Fibroblast of skin of right quadriceps (primary cell): ENCODE results near the gene GPC6.

Experiments used
- DNase-seq: peaks from one replicate; pipeline ENCODE4 v3.0.0-alpha.2; 2013

Gene GPC6

GRCh38 chr13:93621966-93622365 lies 395.4 kb downstream of the GPC6 start:
- DNase-seq: no peak

DNA sequence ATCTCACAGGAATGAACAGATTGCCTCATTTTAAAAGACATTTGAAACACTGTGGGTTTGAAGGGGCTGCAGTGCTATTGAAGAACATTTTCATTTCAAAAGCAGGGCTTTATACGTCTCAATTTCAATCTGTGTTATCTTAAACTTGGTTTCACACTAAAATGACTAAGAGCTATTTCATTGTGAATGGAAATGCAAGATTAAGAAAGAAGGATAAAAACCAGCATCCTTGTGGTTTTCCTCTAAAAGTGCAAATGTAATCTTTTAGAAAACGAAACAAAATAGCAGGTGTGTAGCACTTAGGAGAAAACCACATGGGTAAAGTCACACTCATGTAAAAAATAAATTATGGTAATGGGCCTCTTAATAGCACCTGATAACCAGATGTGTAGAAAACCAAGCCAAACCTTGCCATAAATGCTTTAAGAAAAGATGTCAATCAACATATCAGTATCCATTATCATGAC lies 397.7 kb downstream of the GPC6 start:
- DNase-seq: peak; percentile 10

GRCh38 chr13:93625536-93625935 lies 398.9 kb downstream of the GPC6 start:
- peak; percentile 9 for DNase-seq

GRCh38 chr13:93628136-93628797 lies 401.7 kb downstream of the GPC6 start:
- DNase-seq: no peak

DNA sequence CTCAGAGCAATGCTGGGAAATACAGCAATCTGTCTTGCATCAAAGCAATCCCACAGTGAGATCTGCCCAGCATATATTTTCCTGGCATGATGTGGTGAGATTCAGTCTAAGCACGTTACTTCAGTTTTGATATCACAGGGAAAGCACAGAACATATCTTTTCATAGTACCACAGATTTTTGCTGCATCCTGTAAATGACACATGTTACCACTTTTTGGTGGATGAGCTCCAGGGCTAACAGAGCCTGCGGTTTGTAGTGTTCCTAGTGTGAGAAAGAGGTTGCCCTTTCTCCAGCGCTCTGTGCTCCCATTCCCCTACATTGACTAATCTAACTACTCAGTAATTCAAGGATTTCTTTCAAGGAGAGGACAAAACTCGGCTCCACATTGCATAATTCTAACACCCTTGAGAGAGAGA lies 409.0 kb downstream of the GPC6 start:
- DNase-seq: peak; percentile 91

- DNase-seq: no peak
These were observed 411.2 kb downstream of the GPC6 start for GRCh38 chr13:93637852-93638251.

DNA sequence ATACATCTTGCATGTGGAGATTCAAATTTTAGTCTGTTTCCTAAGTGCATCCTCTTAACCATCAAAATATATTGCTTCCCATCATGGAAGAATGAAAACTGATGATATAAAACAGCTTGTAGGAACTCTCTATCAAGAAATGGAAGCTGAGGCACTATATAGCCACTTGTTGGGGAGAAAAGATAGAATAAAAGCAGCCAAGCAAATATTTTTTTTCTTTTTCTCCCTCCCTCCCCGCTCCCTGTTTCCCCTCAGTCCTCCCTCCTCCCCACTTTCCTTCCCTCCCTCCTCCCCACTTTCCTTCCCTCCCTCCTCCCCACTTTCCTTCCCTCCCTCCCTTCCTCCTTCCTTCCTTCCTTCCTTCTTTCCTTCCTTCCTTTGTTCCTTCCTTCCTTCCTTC lies 413.8 kb downstream of the GPC6 start:
- DNase-seq: no peak

DNA sequence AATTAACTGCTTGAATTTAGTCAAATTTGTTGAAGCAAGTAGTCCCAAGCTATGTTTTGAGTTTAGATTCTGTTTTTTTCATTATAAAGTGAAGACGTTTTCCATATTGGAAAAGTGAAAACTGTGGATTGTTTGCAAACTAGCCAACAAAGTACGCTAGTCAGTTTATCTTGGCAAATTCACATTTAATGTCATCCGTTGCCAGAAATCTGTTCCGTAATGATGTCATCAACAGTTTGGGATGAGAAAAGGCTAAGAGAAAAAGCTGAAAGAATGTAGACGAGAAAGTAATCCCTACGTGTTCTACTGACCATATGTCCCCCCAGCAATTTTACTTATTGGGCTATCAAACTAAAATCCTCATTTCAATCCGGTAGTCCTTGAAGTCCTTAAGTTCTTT lies 419.6 kb downstream of the GPC6 start:
- peak; percentile 8 for DNase-seq

DNA sequence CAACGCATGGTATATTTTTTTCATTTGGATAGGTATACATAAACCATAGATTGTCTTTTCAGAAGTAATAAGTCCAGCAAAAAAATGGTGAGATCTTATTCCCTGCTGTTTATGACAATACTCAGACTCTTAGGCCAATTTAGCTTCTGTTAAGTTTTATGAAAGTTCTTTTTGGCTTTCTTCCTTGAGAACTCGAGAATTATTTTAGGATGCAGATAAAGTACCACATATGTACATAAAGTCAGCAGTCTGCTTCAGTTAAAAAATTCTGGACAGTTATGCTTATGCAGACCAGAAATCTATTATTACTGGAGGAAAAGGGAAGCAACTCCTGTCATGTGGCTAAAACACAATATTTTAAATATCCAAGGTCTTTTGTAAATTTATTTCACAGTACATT lies 422.9 kb downstream of the GPC6 start:
- no peak for DNase-seq

DNA sequence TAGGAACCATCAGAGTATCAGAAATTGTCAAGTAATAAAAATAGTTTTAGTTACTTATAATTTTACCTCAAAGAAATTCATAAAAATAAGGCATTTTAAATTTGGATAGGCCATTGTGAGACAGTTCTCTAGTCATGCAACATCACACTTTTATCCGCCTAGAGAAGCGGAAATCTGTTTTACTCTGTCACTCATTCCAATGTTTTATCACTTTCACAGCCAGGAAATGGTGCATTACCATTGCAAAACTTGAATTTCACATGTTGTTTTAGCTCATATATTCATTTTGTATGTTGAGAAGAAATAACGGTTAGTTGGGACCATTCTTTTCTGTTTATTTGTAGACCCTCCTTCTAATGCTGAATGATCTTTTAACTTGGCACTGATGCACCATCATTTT lies 427.2 kb downstream of the GPC6 start:
- no peak for DNase-seq

DNA sequence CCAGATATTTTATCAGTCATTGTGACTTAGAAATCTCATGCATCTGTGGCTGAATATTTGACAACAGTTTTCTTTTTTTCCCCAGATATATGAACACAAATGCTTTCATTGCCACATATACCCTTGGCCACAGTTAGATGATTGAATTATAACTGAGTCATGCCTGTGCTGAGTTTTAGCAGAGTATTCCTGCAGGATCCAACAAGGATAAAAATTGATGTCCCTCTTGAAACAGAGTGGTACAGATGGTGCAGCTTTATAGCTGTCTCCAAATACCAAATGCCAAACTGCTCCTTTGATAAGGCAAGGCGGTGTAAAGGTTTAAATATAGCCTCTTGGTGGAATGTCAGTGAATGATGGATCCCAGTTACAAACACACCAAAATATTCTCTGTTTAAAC lies 428.5 kb downstream of the GPC6 start:
- DNase-seq: no peak

- DNase-seq: no peak
These were observed 433.9 kb downstream of the GPC6 start for GRCh38 chr13:93660391-93661063.

- no peak for DNase-seq
These were observed 444.3 kb downstream of the GPC6 start for GRCh38 chr13:93670866-93671265.

DNA sequence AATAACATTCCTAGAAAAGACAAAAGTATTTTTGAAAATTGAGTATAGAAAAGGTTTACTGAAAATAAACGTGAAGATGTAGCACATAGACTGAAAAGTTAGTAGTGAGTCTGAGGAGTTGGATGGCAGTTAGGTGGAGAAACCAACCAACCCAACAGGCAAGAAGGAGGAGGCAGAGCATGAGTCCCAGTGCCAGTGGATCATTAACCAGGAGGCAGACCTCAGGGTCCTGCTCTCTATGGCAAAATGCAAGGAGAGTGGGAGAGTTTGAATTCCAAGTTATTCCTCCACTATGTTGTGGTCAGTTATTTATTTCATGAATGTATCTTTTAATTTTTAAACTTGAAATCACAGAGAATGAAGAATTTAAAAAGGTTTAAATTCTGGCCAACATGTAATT lies 446.4 kb downstream of the GPC6 start:
- no peak for DNase-seq

DNA sequence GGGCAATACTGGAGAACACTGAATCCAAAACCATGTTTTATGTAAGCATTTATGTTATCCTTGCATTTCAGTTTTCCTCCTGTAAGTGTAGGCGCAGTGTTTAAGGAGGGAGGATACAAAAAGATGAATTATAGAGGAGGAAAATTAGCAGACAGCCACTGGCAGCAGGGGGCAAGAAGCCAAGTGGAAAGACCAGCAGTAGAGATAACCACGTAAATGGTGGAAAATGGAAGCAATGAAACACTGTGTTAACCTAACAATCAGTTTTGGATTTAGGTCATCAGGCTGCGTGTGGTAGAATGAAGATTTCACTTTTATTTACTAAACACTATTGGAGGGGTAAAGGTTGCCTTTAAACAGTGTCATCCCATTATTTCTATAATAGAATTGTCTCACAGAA lies 447.3 kb downstream of the GPC6 start:
- DNase-seq: no peak

GRCh38 chr13:93674337-93674755 lies 447.7 kb downstream of the GPC6 start:
- DNase-seq: peak; percentile 13

- DNase-seq: no peak
These were observed 453.7 kb downstream of the GPC6 start for GRCh38 chr13:93680329-93680728.

GRCh38 chr13:93685900-93686299 lies 459.3 kb downstream of the GPC6 start:
- DNase-seq: no peak

DNA sequence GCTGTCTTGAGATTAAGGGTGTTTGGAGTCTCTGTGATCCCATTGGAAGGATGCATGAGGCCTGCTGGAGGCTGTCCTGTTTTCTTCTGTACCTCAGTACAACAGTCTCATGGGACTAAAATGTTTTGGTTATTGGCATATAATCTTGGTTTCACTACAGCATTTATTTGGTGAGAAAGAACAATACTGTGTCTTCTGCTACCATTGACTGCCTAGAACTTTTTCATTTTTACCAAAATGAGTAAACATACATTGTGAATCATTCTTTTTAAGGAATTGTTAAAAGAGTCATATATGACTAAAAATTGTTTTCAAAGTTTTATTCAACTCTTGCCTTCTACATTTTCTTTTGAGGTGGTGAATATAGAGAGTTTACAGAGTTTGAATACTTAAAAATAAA lies 459.8 kb downstream of the GPC6 start:
- DNase-seq: no peak

DNA sequence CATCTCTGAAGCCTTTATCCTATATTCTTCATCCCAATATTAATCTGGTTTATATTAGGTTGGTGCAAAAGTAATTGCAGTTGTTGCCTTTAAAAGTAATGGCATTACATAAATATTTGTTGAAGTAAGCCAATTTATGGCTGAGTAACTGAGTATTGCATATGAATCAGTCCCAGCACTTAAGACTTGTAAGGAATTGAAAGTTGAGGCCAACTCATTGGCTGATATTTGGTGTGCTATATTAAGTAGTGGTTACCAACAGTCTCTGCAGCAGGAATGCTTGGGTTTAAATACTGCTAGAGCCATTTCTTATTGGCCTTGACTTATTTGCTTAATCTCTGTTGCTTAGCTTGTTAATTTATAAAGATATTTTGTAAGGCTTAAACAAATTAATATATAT lies 460.7 kb downstream of the GPC6 start:
- peak; percentile 28 for DNase-seq

GRCh38 chr13:93689333-93689732 lies 462.7 kb downstream of the GPC6 start:
- DNase-seq: peak; percentile 53

DNA sequence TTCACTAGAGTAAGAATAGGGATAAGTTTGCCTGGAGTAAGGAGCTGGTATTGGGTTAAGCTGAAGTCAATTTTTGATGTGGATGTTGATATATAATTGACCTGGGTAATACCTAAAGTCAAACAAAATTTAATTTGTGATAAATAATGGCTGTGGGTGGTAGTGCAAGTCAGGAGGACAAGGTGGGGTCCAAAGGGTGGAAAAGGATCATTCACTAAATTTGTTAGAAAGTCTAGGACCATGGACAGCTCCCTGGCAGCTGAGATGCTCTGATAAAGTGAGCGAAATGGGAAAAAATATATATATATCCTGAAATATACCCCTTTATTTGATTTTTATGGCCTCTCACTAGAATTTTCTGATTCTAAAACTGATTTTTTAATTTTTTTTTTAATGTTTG lies 463.5 kb downstream of the GPC6 start:
- peak; percentile 38 for DNase-seq

- no peak for DNase-seq
These were observed 471.5 kb downstream of the GPC6 start for GRCh38 chr13:93698016-93698613.

DNA sequence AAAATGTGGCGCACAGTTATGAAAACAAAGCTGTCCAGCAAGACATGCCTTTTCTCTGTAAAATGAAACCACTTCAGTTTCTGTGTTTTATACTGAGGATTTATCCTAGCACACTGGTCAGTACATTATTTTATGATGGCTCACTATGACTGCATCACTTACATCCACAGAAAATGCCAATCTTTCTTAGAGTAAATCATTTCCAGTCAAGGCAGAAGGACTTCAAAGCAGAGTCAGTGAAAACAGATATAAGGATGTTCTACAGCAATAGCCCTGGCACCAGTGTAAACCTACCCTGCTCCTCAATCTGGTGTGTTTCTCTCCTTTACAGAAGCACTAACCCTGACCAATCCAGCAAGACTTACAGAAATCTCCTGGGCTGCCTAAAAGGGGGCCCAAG lies 473.5 kb downstream of the GPC6 start:
- peak; percentile 8 for DNase-seq
